SU-DHL-6 (cell line): ENCODE results near the gene MRPS14.
"Not testable (repeated sequence)": the region's sequence is repeated elsewhere in the genome, so short reads cannot be mapped to it uniquely, and the experiment has no call there.

ENCODE experiments used
- H2AFZ ChIP-seq: fragments of 200-600 bp; sonication (generic); 2 replicates; pipeline ENCODE4 v1.6.1; 2014; ENCODE audit warnings: low read depth, mild to moderate bottlenecking, moderate library complexity, mixed read lengths, antibody characterized with exemption, low read length; ENCODE audit not compliant: severe bottlenecking
- H3F3A ChIP-seq: fragments of 200-600 bp; shearing (Covaris generic); 2 replicates; pipeline ENCODE4 v1.6.0; 2016; ENCODE audit warnings: antibody characterized with exemption, mild to moderate bottlenecking; ENCODE audit not compliant: insufficient read depth
- H3K27ac ChIP-seq: fragments of 200-600 bp; sonication (generic); 2 replicates; pipeline ENCODE4 v1.5.1; 2016; ENCODE audit warnings: low read depth, mild to moderate bottlenecking, low read length, moderate library complexity, mixed read lengths
- H3K27me3 ChIP-seq: fragments of 200-600 bp; sonication (generic), shearing (Covaris generic); 2 replicates; pipeline ENCODE4 v1.6.0; 2014; ENCODE audit warnings: mild to moderate bottlenecking, low read length
- H3K36me3 ChIP-seq: fragments of 200-600 bp; sonication (generic); 2 replicates; pipeline ENCODE4 v1.6.1; 2014; ENCODE audit warnings: mild to moderate bottlenecking, low read length, mixed read lengths
- H3K4me2 ChIP-seq: fragments of 300-600, 200-600 bp; shearing (Covaris generic), sonication (generic); 2 replicates; pipeline ENCODE4 v1.6.0; 2014; ENCODE audit warnings: low read length, low read depth, mild to moderate bottlenecking; ENCODE audit not compliant: poor library complexity, severe bottlenecking
- H3K4me3 ChIP-seq: fragments of 200-600 bp; sonication (generic); 2 replicates; pipeline ENCODE4 v1.5.1; 2014; ENCODE audit warnings: antibody characterized with exemption, low read length, mild to moderate bottlenecking, mixed read lengths; ENCODE audit not compliant: insufficient read depth, poor library complexity, severe bottlenecking
- H3K79me2 ChIP-seq: fragments of 200-600 bp; sonication (generic); 2 replicates; pipeline ENCODE4 v1.6.1; 2014; ENCODE audit warnings: mild to moderate bottlenecking, low read length, moderate library complexity; ENCODE audit not compliant: insufficient read depth
- H3K9ac ChIP-seq: fragments of 200-600 bp; sonication (generic); 2 replicates; pipeline ENCODE4 v1.7.0; 2014; ENCODE audit warnings: mild to moderate bottlenecking, low read length
- H3K9me2 ChIP-seq: fragments of 200-600 bp; sonication (generic); replicated peaks from 2 replicates; pipeline ENCODE4 v1.6.1; 2014; ENCODE audit warnings: low read length; ENCODE audit not compliant: insufficient read depth
- H3K9me3 ChIP-seq: fragments of 200-600 bp; sonication (generic); 2 replicates; pipeline ENCODE4 v1.6.1; 2014; ENCODE audit warnings: low read length, mixed read lengths; ENCODE audit not compliant: insufficient read depth
- H4K20me1 ChIP-seq: fragments of 200-600 bp; sonication (generic); 2 replicates; pipeline ENCODE4 v1.6.1; 2014; ENCODE audit warnings: low read depth, mild to moderate bottlenecking, antibody characterized with exemption, low read length, moderate library complexity, mixed read lengths
- EZH2phosphoT487 ChIP-seq: fragments of 200-600 bp; sonication (generic), shearing (Covaris generic); conservative IDR thresholded peaks from 2 replicates; pipeline ENCODE4 v1.6.1; 2018; ENCODE audit warnings: mild to moderate bottlenecking, antibody characterized with exemption, low read length, moderate library complexity, mixed read lengths
- TF ChIP-seq, protein P1 (sequence below): fragments of 200-600 bp; sonication (generic); IDR thresholded peaks from one replicate; pipeline ENCODE4 v1.5.1; 2017; ENCODE audit warnings: antibody characterized with exemption, mild to moderate bottlenecking, low read length, moderate library complexity; ENCODE audit not compliant: insufficient read depth, poor library complexity, severe bottlenecking

MRPS14 gene

DNA sequence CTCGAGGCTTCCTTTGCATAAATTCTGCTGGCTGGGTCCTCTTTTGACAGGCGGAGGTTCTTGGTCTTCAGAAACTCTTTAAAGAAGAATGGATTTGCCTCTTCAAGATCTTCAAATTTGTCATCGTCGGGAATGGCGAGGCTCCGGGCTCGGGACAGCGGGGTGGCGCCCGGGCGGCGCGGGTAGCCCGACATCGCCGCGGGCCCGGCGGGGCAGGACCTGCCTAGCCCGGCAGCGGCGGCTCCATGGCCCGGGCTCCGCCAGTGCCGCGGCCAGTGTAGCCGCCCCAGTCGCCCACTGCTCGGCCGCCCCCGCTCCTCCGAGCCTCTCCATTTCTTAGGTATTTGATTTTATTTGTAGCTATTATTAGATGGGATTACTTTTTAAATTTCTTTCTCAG lies 22.3 kb upstream of the MRPS14 start:
- Histone ChIP-seq H3K27ac (no peak overlapping the region), H3K79me2 (no peaks in the 10 kb centered on the region), H3F3A (no peaks in the 10 kb centered on the region), H3K9ac (no peak overlapping the region), H3K4me3 (no peak overlapping the region), H3K4me2 (no peak overlapping the region), H2AFZ (no peak overlapping the region), H4K20me1 (no peaks in the 10 kb centered on the region), H3K9me3 (no peaks in the 10 kb centered on the region), H3K27me3 (0 out of 2 replicates have a peak, but pooled peaks cover 3% of the 10 kb centered on the region), H3K9me2 (no peaks in the 10 kb centered on the region), H3K36me3 (no peaks in the 10 kb centered on the region)
- TF ChIP-seq, protein P1, sequence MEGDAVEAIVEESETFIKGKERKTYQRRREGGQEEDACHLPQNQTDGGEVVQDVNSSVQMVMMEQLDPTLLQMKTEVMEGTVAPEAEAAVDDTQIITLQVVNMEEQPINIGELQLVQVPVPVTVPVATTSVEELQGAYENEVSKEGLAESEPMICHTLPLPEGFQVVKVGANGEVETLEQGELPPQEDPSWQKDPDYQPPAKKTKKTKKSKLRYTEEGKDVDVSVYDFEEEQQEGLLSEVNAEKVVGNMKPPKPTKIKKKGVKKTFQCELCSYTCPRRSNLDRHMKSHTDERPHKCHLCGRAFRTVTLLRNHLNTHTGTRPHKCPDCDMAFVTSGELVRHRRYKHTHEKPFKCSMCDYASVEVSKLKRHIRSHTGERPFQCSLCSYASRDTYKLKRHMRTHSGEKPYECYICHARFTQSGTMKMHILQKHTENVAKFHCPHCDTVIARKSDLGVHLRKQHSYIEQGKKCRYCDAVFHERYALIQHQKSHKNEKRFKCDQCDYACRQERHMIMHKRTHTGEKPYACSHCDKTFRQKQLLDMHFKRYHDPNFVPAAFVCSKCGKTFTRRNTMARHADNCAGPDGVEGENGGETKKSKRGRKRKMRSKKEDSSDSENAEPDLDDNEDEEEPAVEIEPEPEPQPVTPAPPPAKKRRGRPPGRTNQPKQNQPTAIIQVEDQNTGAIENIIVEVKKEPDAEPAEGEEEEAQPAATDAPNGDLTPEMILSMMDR = no peak
- TF ChIP-seq EZH2phosphoT487 = no peak

DNA sequence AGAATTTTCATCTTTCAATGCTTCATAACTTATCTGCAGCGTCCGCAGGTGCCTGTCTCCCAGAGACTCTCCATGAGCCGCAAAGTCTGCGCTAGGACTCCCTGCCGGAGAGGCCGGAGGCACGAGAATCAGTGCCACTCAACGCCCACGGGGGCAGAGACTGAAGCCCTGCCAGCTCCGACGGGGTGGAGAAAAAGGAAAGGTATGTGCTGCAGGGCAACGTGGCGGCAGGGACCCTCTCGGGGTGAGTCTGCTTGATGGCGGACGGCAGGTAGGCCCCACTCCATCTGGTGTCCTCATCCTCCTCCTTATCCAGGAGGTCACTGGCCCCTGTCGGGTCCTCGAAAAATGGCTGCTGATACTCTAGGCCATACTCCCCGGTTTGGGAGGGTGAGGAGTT lies 21.9 kb upstream of the MRPS14 start:
- Histone ChIP-seq H3K4me2 (no peak overlapping the region), H3K9me3 (no peaks in the 10 kb centered on the region), H3K9ac (no peak overlapping the region), H3K27me3 (no peaks in the 10 kb centered on the region), H4K20me1 (no peaks in the 10 kb centered on the region), H2AFZ (no peak overlapping the region), H3K9me2 (no peaks in the 10 kb centered on the region), H3K27ac (no peak overlapping the region), H3F3A (no peaks in the 10 kb centered on the region), H3K4me3 (no peak overlapping the region), H3K79me2 (no peaks in the 10 kb centered on the region), H3K36me3 (no peaks in the 10 kb centered on the region)
- TF ChIP-seq, protein P1 = no peak
- no peak for TF ChIP-seq EZH2phosphoT487

DNA sequence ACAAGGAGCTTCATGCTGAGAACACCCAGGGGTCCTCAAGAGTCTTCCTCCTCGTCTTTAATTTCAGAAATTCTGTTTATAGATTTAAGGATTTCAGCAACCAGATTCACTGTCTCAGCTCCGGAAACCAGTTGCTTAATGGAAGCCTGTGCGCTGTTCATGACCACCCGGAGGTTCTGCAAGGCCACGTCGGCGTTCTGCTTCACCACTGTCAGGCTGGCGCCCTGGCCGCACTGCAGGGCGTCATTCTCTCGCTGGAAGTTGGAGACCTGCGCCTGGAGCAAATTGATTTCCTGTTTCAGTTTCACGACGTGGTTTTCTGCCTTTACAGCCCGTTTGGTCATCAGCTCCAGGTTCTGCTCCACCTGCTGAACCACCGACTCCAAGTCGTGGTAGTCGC lies 21.4 kb upstream of the MRPS14 start:
- not testable (repeated sequence) for H4K20me1 ChIP-seq, H3K9ac ChIP-seq, H3K9me3 ChIP-seq, H3K79me2 ChIP-seq, H3K27me3 ChIP-seq, H3F3A ChIP-seq, H3K4me2 ChIP-seq, H3K9me2 ChIP-seq, H3K27ac ChIP-seq, H3K4me3 ChIP-seq, H2AFZ ChIP-seq, H3K36me3 ChIP-seq

DNA sequence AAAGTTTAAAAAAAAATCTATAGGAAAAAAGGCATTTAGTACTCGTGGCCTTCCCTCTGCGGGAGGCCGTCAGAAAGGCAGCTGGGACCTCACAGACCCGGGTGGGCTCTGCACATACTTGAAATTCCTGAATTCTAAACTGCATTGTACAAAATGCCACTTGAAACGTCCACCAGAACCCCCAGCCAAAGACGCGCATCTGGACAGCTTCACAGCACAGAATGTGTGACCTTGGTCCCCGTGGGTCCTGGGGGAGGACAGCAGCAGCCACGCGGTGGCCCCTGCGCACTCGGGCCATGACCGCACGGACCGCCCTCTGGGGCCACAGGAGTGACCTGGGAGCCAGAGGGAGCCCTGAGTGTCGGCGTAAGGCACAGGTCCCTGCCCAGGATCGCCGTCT lies 20.6 kb upstream of the MRPS14 start:
- Histone ChIP-seq H3K36me3 (no peaks in the 10 kb centered on the region), H3K9me3 (no peaks in the 10 kb centered on the region), H3K4me3 (no peak overlapping the region), H3K9ac (no peak overlapping the region), H3F3A (no peaks in the 10 kb centered on the region), H3K27ac (no peak overlapping the region), H2AFZ (no peak overlapping the region), H4K20me1 (no peaks in the 10 kb centered on the region), H3K9me2 (no peaks in the 10 kb centered on the region), H3K27me3 (no peaks in the 10 kb centered on the region), H3K79me2 (no peaks in the 10 kb centered on the region), H3K4me2 (no peak overlapping the region)
- no peak for TF ChIP-seq EZH2phosphoT487
- TF ChIP-seq, protein P1 = no peak
